GM12872 (cell line): ENCODE data around the gene NXN.

Experiments
- CTCF ChIP-seq: IDR thresholded peaks from 3 replicates; pipeline ENCODE4 v1.5.1; 2011; ENCODE audit warnings: low read depth, mild to moderate bottlenecking, low read length, moderate library complexity; ENCODE audit not compliant: insufficient read depth

The NXN gene

GRCh38 chr17:979539-980405 lies at the start of gene NXN:
NXN (minus strand) TSS chr17:979776.
- no peak for TF ChIP-seq CTCF

- no peak for TF ChIP-seq CTCF
Observed at GRCh38 chr17:1027044-1027443, 47.5 kb upstream of the NXN start.

- TF ChIP-seq CTCF: no peak
Observed at GRCh38 chr17:1026599-1026975, 47.0 kb upstream of the NXN start.

GRCh38 chr17:1025733-1026598 lies 46.4 kb upstream of the NXN start:
- no peak for TF ChIP-seq CTCF

- TF ChIP-seq CTCF: no peak
Observed at GRCh38 chr17:1024076-1024475, 44.5 kb upstream of the NXN start.

- no peak for TF ChIP-seq CTCF
Observed at GRCh38 chr17:1022278-1023024, 42.9 kb upstream of the NXN start.

- no peak for TF ChIP-seq CTCF
Observed at GRCh38 chr17:1021147-1021546, 41.6 kb upstream of the NXN start.
